HG02943 (cell line): ENCODE measurements around the gene PHF1.

Experiments
- ATAC-seq: cut with Tn5 transposase; IDR thresholded peaks from one replicate; pipeline ENCODE4 v1.9.1; 2021; ENCODE audit warnings: mild to moderate bottlenecking, low read depth, moderate library complexity; ENCODE audit not compliant: unreplicated experiment

The PHF1 gene

GRCh38 chr6:33417128-33417902 lies 6.5 kb downstream of the PHF1 start:
- ATAC-seq: no peak

- peak; percentile 82 for ATAC-seq
Observed at GRCh38 chr6:33417903-33418689, 7.3 kb downstream of the PHF1 start, which contains the start of gene CUTA. Gene CUTA, minus strand, starts transcription at chr6:33418107. Its CDS starts 107 bp downstream, at chr6:33418000.

- no peak for ATAC-seq
Observed at GRCh38 chr6:33418690-33419291, 8.0 kb downstream of the PHF1 start.

GRCh38 chr6:33419580-33420490 lies 9.0 kb downstream of the PHF1 start, which contains the start of gene SYNGAP1:
Gene SYNGAP1, plus strand, starts transcription at chr6:33420065. Its CDS starts 200 bp downstream, at chr6:33420265.
- ATAC-seq: no peak

DNA sequence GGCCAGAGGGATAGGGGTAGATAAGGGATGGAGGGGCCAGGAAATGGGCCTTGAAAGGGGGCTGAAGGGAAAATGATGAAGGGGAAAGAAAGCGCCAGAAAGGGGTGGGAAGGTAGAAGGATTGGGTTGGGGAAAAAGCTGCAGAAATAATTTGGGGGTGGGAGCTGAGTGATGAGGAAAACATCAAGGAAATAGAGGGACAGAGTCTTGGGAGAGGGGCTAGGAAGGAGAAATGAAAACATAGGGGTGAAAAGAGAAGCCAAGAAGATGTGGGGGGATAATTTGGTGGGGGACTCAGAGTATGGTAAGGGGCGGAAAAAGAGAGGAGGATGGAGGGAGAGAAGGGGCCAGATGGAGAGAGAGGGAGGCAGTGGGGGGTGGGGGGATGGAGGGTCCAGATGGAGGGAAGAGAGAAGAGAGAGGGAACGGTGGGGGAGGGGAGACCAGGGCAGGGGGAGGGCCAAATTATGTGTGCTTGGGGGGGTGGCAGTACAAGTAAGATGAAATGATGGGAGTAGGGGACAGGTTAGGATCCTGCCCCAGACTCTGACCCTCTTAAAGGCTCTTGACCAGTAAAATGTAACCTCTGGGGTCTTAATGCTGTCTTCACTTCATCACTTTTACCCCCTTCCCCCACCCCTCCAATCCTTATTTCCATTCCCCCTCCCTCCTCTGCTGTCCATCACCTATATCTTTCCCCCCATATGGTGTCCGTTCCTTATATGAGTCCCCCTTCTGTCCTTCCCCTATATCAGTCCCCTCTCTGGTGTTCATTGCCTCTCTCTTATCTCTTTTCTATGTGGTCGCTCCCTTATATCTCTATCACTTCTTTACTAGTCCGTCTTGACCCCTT lies 9.9 kb downstream of the PHF1 start:
- ATAC-seq: no peak

GRCh38 chr6:33421344-33421643 lies 10.5 kb downstream of the PHF1 start:
- ATAC-seq: no peak

- no peak for ATAC-seq
Observed at GRCh38 chr6:33423777-33424176, 13.0 kb downstream of the PHF1 start.

- no peak for ATAC-seq
Observed at GRCh38 chr6:33424855-33425667, 14.2 kb downstream of the PHF1 start.

GRCh38 chr6:33425668-33426577 lies 15.1 kb downstream of the PHF1 start:
- no peak for ATAC-seq

- ATAC-seq: no peak
Observed at GRCh38 chr6:33426590-33427511, 16.0 kb downstream of the PHF1 start.

- no peak for ATAC-seq
Observed at GRCh38 chr6:33427585-33428223, 16.9 kb downstream of the PHF1 start.

GRCh38 chr6:33428224-33428965 lies 17.6 kb downstream of the PHF1 start:
- no peak for ATAC-seq

GRCh38 chr6:33428966-33429749 lies 18.3 kb downstream of the PHF1 start:
- ATAC-seq: no peak

- ATAC-seq: no peak
Observed at GRCh38 chr6:33429750-33430052, 18.9 kb downstream of the PHF1 start.

DNA sequence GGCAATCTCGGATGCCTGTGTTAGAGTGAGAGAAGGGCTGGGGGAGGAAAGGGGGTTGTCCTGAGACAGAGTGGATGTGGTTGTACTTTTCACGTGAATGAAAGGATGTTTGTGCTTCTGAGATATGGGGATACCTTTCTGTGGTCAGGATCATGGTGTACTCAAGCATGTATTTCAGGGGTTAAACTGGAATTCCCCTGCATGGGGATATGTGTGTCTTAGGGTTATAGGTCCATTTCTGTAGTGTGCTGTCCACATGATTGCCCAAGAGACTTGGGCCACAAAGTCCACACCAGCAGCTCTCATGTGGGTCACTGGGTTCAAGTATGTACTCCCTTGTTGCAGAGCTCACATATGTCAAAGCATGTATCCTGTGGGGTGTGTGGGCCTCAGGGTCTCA lies 19.5 kb downstream of the PHF1 start:
- ATAC-seq: no peak
